SKM-1 treated with dmso at 0.1 percent for 144 hours (cell line): ENCODE measurements around the gene EPO.
"Not testable (repeated sequence)": the region's sequence is repeated elsewhere in the genome, so short reads cannot be mapped to it uniquely, and the experiment has no call there.

Experiments used
- DNase-seq: peaks from one replicate; lab custom pipeline; 2025; ENCODE audit not compliant: unreplicated experiment; lab: John Stamatoyannopoulos, UW

The EPO gene

DNA sequence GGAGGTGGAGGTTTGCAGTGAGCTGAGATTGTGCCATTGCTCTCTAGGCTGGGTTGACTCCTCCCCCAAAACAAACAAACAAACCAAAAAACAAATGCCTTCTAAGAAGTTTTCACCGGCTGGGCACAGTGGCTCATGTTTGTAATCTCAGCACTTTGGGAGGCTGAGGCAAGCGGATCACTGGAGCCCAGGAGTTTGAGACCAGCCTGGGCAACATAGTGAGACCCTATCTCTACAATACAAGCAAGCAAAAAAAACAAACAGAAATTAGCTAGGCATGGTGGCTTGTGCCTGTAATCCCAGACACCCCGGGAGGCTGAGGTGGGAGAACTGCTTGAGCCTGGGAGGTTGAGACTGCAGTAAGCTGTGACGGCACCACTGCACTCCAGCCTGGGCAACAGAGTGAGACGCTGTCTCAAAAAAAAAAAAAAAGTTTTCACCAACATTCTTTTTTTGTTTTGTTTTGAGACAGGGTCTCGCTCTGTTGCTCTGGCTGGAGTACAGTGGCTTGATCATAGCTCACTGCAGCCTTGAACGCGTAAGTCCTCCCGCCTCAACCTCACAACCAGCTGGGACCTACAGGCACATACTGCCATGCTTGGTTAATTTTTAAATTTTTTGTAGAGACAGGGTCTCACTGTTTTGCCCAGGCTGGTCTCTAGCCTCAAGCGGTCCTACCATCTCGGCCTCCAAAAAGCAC is 11.8 kb downstream of the EPO start:
- DNase-seq = no peak

- DNase-seq = no peak
Observed at GRCh38 chr7:100735730-100736129, 15.5 kb downstream of the EPO start.

DNA sequence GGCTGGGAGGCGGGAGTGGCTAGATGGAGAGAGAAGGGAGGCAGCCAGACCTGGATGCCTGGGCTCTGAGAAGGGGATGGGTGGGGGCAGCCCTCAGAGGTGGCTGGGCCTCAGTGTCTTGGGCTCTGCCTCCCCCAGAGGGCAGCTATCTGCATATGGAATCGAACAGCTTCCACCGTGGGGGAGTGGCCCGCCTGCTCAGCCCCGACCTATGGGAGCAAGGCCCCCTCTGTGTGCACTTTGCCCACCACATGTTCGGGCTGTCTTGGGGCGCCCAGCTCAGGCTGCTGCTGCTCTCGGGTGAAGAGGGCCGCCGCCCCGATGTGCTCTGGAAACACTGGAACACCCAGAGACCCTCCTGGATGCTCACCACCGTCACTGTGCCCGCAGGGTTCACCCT is 16.4 kb downstream of the EPO start:
- no peak for DNase-seq

- DNase-seq = no peak
Observed at GRCh38 chr7:100739934-100740333, 19.7 kb downstream of the EPO start.

DNA sequence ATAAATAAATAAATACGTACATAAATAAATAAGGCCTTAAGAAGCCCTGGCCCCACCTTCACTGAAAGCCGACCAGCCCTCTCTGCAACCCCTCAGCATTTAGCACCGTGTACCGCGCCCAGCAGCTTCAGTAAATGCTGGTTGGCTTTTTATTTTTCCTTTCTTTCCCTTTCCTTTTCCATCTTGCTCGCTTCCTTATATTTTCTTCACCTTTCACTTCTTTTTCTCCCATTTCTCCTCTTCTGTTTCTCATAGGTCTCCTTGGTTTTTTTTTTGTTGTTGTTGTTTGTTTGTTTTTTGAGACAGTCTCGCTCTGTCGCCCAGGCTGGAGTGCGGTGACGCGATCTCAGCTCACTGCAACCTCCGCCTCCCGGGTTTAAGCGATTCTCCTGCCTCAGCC is 24.3 kb downstream of the EPO start:
- DNase-seq = no peak

GRCh38 chr7:100745184-100745583 is 24.9 kb downstream of the EPO start:
- DNase-seq = no peak

DNA sequence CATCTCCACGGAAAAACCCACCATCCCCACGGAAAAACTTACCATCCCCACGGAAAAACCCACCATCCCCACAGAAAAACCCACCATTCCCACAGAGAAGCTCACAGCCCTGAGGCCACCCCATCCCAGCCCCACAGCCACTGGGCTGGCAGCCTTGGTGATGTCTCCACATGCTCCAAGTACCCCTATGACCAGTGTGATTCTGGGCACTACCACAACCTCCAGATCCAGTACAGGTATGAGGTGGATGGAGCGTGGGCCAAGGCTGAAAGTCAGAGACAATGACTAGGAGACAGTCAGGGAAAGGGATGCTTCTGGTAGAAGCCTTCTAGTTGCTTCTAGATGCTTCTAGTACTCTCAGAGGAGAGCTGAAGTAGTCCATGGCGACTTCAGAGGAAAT is 32.7 kb downstream of the EPO start:
- DNase-seq = no peak

DNA sequence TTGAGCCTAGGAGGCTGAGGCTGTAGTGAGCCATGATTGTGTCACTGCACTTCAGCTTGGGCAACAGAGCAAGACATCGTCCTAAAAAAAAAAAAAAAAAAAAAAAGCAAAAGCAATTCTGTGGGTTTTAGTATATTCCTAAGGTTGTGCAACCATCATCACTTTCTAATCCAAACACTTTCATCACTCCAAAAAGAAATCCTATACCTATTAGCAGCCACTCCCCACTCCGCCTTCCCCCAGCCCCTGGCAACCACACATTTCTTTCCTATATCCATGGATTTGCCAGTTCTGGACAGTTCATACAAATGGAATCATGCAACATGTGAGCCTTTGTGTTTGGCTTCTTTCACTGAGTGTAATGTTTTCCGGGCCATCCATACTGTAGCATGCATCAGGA is 33.5 kb downstream of the EPO start:
- DNase-seq = no peak

GRCh38 chr7:100759357-100760171 is 39.3 kb downstream of the EPO start:
- DNase-seq = no peak

DNA sequence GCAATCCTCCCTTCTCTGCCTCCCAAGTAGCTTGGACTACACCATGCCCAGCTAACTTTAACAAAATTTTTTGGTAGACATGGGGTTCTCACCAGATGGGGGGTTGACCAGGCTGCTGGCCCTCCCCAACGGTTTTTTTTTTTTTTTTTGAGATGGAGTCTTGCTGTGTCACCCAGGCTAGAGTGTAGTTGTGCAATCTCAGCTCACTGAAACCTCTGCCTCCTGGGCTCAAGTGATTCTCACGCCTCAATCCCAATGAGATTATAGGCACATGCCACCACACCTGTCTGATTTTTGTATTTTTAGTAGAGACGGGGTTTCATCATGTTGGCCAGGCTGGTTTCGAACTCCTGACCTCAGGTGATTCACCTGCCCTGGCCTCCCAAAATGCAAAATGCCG is 42.6 kb downstream of the EPO start:
- DNase-seq = not testable (repeated sequence)

- DNase-seq = no peak
Observed at GRCh38 chr7:100763556-100764140, 43.4 kb downstream of the EPO start.

GRCh38 chr7:100764841-100765240 is 44.6 kb downstream of the EPO start:
- DNase-seq = no peak

DNA sequence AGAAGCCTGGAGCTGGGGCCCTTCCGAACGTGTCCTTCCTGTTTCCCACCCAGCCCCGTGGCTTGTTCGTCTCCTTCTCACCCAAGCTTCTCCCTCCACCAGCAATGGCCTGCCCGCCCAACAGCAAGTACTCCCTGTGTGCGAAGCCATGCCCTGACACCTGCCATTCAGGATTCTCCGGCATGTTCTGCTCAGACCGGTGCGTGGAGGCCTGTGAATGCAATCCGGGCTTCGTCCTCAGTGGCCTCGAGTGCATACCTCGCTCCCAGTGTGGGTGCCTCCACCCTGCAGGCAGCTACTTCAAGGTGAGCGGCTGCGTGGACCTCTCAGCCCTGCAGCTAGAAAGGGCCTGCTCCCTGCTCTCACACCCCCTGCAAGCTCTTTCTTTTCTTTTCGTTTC is 45.0 kb downstream of the EPO start:
- DNase-seq = no peak

- DNase-seq = no peak
Observed at GRCh38 chr7:100768784-100769183, 48.5 kb downstream of the EPO start.
